ENCODE data around the gene TTC23L. TPM values are rescaled to one million over a fixed set of nuclear protein-coding genes. Genes with fewer than 3 reads are reported as not detected.

The TTC23L gene
- total and polyA plus RNA-seq, 2 of the 8 experiments (the other 6 are each of a cell fraction or from before 2014, with no cell fraction given) = 1.1 to 2.4 TPM

- Histone ChIP-seq H4K8ac (ENCODE audit: extremely low read depth, insufficient read depth, low read length) (no peak overlapping the region), H3K36me3 (ENCODE audit: control insufficient read depth in 2 of 4, insufficient read depth in 4 of 4, low read length in 3 of 4) (peaks cover 0 to 2% (median 0%) of the 10 kb centered on the region in 4 experiments; a peak in 1 of 8 replicates), H3K79me1 (ENCODE audit: low read depth, low read length) (no peaks in the 10 kb centered on the region), H3K23me2 (ENCODE audit: low read depth, low read length) (no peaks in the 10 kb centered on the region), H3K4me1 (replicated peaks in 1 of 4; ENCODE audit: control insufficient read depth in 3 of 4, insufficient read depth in 4 of 4, low read length in 3 of 4) (peaks cover 5 to 15% (median 8%) of the 10 kb centered on the region in 4 experiments), H2BK20ac (ENCODE audit: low read length) (no peak overlapping the region), H3K9me3 (ENCODE audit: insufficient read depth in 2 of 2, low read depth in 1 of 2, low read length in 1 of 2) (no peaks in the 10 kb centered on the region), H3K9ac (replicated peaks in 1 of 4; ENCODE audit: extremely low read depth in 1 of 4, low read depth in 3 of 4, low read length in 3 of 4) (no peak overlapping the region), H3K79me2 (ENCODE audit: control insufficient read depth in 1 of 2, insufficient read depth in 2 of 2, low read length in 2 of 2) (no peaks in the 10 kb centered on the region), H2AFZ (ENCODE audit: low read length) (no peak overlapping the region), H2AK5ac (ENCODE audit: low read depth, low read length) (no peak overlapping the region), H2BK15ac (ENCODE audit: low read length) (no peak overlapping the region), H3K27me3 (replicated peaks in 1 of 4; ENCODE audit: control insufficient read depth in 3 of 4, extremely low read depth in 1 of 4, insufficient read depth in 3 of 4, low read length in 3 of 4) (no peaks in the 10 kb centered on the region), H2BK120ac (replicated peaks; ENCODE audit: low read depth, low read length) (no peak overlapping the region), H4K91ac (replicated peaks; ENCODE audit: insufficient read length, low read length) (no peak overlapping the region), H2BK12ac (ENCODE audit: low read depth, low read length) (no peak overlapping the region), H3K27ac (ENCODE audit: low read depth, low read length) (no peak overlapping the region), H4K20me1 (replicated peaks in 1 of 2; ENCODE audit: control insufficient read depth in 1 of 2, insufficient read depth in 2 of 2, low read length in 2 of 2) (no peaks in the 10 kb centered on the region), H4K5ac (ENCODE audit: insufficient read length, low read depth, low read length) (no peak overlapping the region), H3K14ac (ENCODE audit: insufficient read length) (no peak overlapping the region), H3K4me2 (ENCODE audit: insufficient read depth in 1 of 2, low read depth in 2 of 2, low read length in 2 of 2) (no peak overlapping the region), H2BK5ac (ENCODE audit: low read depth, low read length) (no peak overlapping the region), H3K4me3 (ENCODE audit: extremely low read depth in 1 of 4, insufficient read depth in 2 of 4, low read depth in 3 of 4, low read length in 4 of 4) (no peak overlapping the region), H3K56ac (replicated peaks; ENCODE audit: insufficient read length, low read depth, low read length) (no peak overlapping the region), H3K4ac (replicated peaks; ENCODE audit: insufficient read length, low read depth, low read length) (no peak overlapping the region), H3K23ac (ENCODE audit: insufficient read length) (no peak overlapping the region), H3K18ac (ENCODE audit: extremely low read depth, low read length) (no peak overlapping the region)
- DNase-seq (ENCODE audit: low read depth in 1 of 2, low spot score in 2 of 2) (no peak), FAIRE-seq (no peak)
- POLR2A ChIA-PET (ENCODE audit: partially characterized antibody) = interaction anchor here (1.2 to 1.3 kb wide), 2 partner anchors 29 to 47 kb away, joined by 3 read pairs; partner anchors contain the start of gene TTC23L
- TF ChIP-seq E2F6 (IDR thresholded peaks at IDR 0.05) (no peak), USF2 (IDR thresholded peaks at IDR 0.05; ENCODE audit: low read length) (no peak), SP2 (IDR thresholded peaks at IDR 0.05; ENCODE audit: low read length) (no peak), TAF7 (optimal IDR thresholded peaks at IDR 0.05; ENCODE audit: borderline replicate concordance, low read depth, low read length) (no peak), KDM1A (IDR thresholded peaks at IDR 0.05; ENCODE audit: borderline replicate concordance, low read length) (no peak), EZH2 (IDR thresholded peaks at IDR 0.05; ENCODE audit: low read depth, low read length, severe bottlenecking) (no peak), CHD1 (IDR thresholded peaks at IDR 0.05; ENCODE audit: low read depth, low read length) (no peak), CBX8 (IDR thresholded peaks at IDR 0.05; ENCODE audit: borderline replicate concordance, low read depth, low read length) (no peak), HDAC6 (IDR thresholded peaks at IDR 0.05; ENCODE audit: low read depth, low read length) (no peak)
- CTCF ChIA-PET (ENCODE audit: partially characterized antibody) = interaction anchor here (0.6 to 1.5 kb wide), 3 partner anchors 20 to 344 kb away, joined by 3 to 4 read pairs (median 3); no protein-coding TSS in a partner anchor
- 89% methylated on average over 3 of the region's 3 CpGs; no CpG with 5 or more reads in 1 of the 2 experiments for WGBS, 2 experiments (ENCODE audit: extremely low coverage in 1 of 2, insufficient coverage in 1 of 2, insufficient read length in 1 of 2, insufficient replicate concordance in 2 of 2, low coverage in 1 of 2, low lambda C conversion rate in 2 of 2, missing lambda C conversion rate in 1 of 2)
Observed at GRCh38 chr5:34867660-34868059, 28.7 kb downstream of the TTC23L start.

Data from H1 (cell line).